Measurements from ENCODE around the gene SLC22A13. TPM values are rescaled to one million over a fixed set of nuclear protein-coding genes. Genes with fewer than 3 reads are reported as not detected.

The SLC22A13 gene
- total and polyA plus RNA-seq, 10 of the 15 experiments (the other 5 are each of a cell fraction or from before 2014, with no cell fraction given) = 0.03 to 0.19 (median 0.11) TPM; not detected in 5

DNA sequence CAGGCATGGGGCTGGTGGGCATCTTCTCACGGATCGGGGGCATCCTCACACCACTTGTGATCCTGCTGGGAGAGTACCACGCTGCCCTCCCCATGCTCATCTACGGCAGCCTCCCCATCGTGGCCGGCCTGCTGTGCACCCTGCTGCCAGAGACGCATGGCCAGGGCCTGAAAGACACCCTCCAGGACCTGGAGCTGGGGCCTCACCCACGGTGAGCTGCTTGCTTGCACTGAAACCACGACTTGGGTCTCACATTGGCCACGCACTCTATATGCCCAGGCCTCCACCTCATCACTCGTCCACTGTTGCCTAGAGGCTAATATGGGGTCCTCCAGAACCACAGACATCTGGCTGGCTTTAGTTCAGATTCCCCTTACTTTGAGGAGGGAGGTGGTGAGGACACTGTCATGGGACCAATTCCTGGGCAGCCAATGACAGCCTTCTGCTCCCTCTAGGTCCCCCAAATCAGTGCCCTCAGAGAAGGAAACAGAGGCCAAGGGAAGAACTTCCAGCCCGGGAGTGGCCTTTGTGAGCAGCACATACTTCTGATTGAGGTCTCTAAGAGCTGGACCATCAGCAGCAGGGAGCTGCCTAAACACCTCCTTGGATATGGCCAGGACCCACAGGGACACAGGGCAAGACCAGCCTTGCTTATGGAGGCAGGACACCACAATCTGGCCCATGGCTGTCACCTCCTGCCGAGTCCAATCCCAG lies 11.5 kb downstream of the SLC22A13 start:
- H4K20me1 ChIP-seq (ENCODE audit: control insufficient read depth, insufficient read depth) = no peaks in the 10 kb centered on the region
- ChIA-PET CTCF (interaction anchor here (1.0 kb wide), 1 partner anchor 27 kb away, joined by 3 read pairs; no protein-coding TSS in a partner anchor), SMC1A (ENCODE audit: uncharacterized antibody, unreplicated experiment) (no interaction called here), RAD21 (ENCODE audit: unreplicated experiment) (no interaction called here), POLR2A (no interaction called here)
- no peaks in the 10 kb centered on the region for H3K4me1 ChIP-seq (ENCODE audit: control insufficient read depth, insufficient read depth, low read length)
- H3K27ac ChIP-seq (ENCODE audit: control insufficient read depth, insufficient read depth) = no peak overlapping the region
- no peak overlapping the region for H3K4me2 ChIP-seq (ENCODE audit: control insufficient read depth, insufficient read depth)
- in situ Hi-C loops (cut with MboI) (no loop called here), intact Hi-C loops (cut with micrococcal nuclease; ENCODE audit: unreplicated experiment) (no loop called here)
- no peak overlapping the region for H2AFZ ChIP-seq (ENCODE audit: control insufficient read depth, low read depth, low read length)
- no peaks in the 10 kb centered on the region for H3K36me3 ChIP-seq (ENCODE audit: control insufficient read depth in 2 of 2, insufficient read depth in 2 of 2, low read length in 1 of 2)
- no peak overlapping the region for H3K4me3 ChIP-seq
- ATAC-seq = no peak
- WGBS (ENCODE audit: insufficient coverage, insufficient replicate concordance, low lambda C conversion rate, missing lambda C conversion rate) = 62% methylated on average over 13 of the region's 13 CpGs
- H3K27me3 ChIP-seq (replicated peaks in 1 of 2; ENCODE audit: control insufficient read depth in 2 of 2, insufficient read depth in 2 of 2, low read length in 1 of 2) = no peaks in the 10 kb centered on the region; a peak in 1 of 4 replicates
- H3K79me2 ChIP-seq (ENCODE audit: control insufficient read depth, insufficient read depth, low read length) = no peaks in the 10 kb centered on the region
- no peaks in the 10 kb centered on the region; the same call in 2 of the 3 replicates for H3K9me3 ChIP-seq (replicated peaks; ENCODE audit: control insufficient read depth, insufficient read depth, low read length)
- no peak overlapping the region for H3K9ac ChIP-seq (ENCODE audit: control insufficient read depth, insufficient read depth, low read length)
- no TSS peak for BruUV-seq (replicated peaks)
- no peak for FAIRE-seq
- DNase-seq (ENCODE audit: low read depth, low spot score) = no peak
- TF ChIP-seq, protein P1, sequence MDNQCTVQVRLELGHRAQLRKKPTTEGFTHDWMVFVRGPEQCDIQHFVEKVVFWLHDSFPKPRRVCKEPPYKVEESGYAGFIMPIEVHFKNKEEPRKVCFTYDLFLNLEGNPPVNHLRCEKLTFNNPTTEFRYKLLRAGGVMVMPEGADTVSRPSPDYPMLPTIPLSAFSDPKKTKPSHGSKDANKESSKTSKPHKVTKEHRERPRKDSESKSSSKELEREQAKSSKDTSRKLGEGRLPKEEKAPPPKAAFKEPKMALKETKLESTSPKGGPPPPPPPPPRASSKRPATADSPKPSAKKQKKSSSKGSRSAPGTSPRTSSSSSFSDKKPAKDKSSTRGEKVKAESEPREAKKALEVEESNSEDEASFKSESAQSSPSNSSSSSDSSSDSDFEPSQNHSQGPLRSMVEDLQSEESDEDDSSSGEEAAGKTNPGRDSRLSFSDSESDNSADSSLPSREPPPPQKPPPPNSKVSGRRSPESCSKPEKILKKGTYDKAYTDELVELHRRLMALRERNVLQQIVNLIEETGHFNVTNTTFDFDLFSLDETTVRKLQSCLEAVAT (IDR thresholded peaks at IDR 0.05) = no peak
- TF ChIP-seq, protein P2, sequence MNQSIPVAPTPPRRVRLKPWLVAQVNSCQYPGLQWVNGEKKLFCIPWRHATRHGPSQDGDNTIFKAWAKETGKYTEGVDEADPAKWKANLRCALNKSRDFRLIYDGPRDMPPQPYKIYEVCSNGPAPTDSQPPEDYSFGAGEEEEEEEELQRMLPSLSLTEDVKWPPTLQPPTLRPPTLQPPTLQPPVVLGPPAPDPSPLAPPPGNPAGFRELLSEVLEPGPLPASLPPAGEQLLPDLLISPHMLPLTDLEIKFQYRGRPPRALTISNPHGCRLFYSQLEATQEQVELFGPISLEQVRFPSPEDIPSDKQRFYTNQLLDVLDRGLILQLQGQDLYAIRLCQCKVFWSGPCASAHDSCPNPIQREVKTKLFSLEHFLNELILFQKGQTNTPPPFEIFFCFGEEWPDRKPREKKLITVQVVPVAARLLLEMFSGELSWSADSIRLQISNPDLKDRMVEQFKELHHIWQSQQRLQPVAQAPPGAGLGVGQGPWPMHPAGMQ (IDR thresholded peaks at IDR 0.05; ENCODE audit: borderline replicate concordance) = no peak
- TF ChIP-seq MYC (IDR thresholded peaks at IDR 0.05; ENCODE audit: insufficient read depth, insufficient read length, insufficient replicate concordance, low read length, severe bottlenecking) = no peak
- no peak for TF ChIP-seq CREB1 (IDR thresholded peaks at IDR 0.05; ENCODE audit: low read depth)
- TF ChIP-seq ZZZ3 (IDR thresholded peaks at IDR 0.05; ENCODE audit: control insufficient read depth, insufficient read length, low read depth) = no peak
- no peak for TF ChIP-seq ZNF207 (IDR thresholded peaks at IDR 0.05; ENCODE audit: borderline replicate concordance)
- TF ChIP-seq, protein P3, sequence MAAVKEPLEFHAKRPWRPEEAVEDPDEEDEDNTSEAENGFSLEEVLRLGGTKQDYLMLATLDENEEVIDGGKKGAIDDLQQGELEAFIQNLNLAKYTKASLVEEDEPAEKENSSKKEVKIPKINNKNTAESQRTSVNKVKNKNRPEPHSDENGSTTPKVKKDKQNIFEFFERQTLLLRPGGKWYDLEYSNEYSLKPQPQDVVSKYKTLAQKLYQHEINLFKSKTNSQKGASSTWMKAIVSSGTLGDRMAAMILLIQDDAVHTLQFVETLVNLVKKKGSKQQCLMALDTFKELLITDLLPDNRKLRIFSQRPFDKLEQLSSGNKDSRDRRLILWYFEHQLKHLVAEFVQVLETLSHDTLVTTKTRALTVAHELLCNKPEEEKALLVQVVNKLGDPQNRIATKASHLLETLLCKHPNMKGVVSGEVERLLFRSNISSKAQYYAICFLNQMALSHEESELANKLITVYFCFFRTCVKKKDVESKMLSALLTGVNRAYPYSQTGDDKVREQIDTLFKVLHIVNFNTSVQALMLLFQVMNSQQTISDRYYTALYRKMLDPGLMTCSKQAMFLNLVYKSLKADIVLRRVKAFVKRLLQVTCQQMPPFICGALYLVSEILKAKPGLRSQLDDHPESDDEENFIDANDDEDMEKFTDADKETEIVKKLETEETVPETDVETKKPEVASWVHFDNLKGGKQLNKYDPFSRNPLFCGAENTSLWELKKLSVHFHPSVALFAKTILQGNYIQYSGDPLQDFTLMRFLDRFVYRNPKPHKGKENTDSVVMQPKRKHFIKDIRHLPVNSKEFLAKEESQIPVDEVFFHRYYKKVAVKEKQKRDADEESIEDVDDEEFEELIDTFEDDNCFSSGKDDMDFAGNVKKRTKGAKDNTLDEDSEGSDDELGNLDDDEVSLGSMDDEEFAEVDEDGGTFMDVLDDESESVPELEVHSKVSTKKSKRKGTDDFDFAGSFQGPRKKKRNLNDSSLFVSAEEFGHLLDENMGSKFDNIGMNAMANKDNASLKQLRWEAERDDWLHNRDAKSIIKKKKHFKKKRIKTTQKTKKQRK (IDR thresholded peaks at IDR 0.05; ENCODE audit: low read depth, low read length) = no peak
- TF ChIP-seq NR2C1 (IDR thresholded peaks at IDR 0.05) = no peak
- TF ChIP-seq, protein P4, sequence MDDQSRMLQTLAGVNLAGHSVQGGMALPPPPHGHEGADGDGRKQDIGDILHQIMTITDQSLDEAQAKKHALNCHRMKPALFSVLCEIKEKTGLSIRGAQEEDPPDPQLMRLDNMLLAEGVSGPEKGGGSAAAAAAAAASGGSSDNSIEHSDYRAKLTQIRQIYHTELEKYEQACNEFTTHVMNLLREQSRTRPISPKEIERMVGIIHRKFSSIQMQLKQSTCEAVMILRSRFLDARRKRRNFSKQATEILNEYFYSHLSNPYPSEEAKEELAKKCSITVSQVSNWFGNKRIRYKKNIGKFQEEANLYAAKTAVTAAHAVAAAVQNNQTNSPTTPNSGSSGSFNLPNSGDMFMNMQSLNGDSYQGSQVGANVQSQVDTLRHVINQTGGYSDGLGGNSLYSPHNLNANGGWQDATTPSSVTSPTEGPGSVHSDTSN (IDR thresholded peaks at IDR 0.05; ENCODE audit: insufficient replicate concordance, low read depth, low read length) = no peak
- no peak for TF ChIP-seq NR2F1 (conservative IDR thresholded peaks at IDR 0.05)
- no peak for TF ChIP-seq FOXM1 (IDR thresholded peaks at IDR 0.05; ENCODE audit: low read depth, low read length)
- TF ChIP-seq, protein P5, sequence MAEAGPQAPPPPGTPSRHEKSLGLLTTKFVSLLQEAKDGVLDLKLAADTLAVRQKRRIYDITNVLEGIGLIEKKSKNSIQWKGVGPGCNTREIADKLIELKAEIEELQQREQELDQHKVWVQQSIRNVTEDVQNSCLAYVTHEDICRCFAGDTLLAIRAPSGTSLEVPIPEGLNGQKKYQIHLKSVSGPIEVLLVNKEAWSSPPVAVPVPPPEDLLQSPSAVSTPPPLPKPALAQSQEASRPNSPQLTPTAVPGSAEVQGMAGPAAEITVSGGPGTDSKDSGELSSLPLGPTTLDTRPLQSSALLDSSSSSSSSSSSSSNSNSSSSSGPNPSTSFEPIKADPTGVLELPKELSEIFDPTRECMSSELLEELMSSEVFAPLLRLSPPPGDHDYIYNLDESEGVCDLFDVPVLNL (IDR thresholded peaks at IDR 0.05; ENCODE audit: low read depth, low read length) = no peak
- no peak for TF ChIP-seq MEF2A (IDR thresholded peaks at IDR 0.05; ENCODE audit: insufficient read depth, low read depth, low read length)
- no peak for TF ChIP-seq GATAD2B (conservative IDR thresholded peaks at IDR 0.05; ENCODE audit: low read depth)
- TF ChIP-seq PAX5 (IDR thresholded peaks at IDR 0.05; ENCODE audit: borderline replicate concordance, low read depth, low read length) = no peak
